GM18909 (cell line): ENCODE data around the gene NPFFR1.
A peak's percentile ranks its signal among the peaks of the same experiment; 100 is the strongest.
"Not testable (repeated sequence)": the region's sequence is repeated elsewhere in the genome, so short reads cannot be mapped to it uniquely, and the experiment has no call there.

Source experiments
- ATAC-seq: cut with Tn5 transposase; IDR thresholded peaks from one replicate; pipeline ENCODE4 v1.9.1; 2021; ENCODE audit warnings: mild to moderate bottlenecking; ENCODE audit not compliant: unreplicated experiment, poor library complexity

Gene NPFFR1

DNA sequence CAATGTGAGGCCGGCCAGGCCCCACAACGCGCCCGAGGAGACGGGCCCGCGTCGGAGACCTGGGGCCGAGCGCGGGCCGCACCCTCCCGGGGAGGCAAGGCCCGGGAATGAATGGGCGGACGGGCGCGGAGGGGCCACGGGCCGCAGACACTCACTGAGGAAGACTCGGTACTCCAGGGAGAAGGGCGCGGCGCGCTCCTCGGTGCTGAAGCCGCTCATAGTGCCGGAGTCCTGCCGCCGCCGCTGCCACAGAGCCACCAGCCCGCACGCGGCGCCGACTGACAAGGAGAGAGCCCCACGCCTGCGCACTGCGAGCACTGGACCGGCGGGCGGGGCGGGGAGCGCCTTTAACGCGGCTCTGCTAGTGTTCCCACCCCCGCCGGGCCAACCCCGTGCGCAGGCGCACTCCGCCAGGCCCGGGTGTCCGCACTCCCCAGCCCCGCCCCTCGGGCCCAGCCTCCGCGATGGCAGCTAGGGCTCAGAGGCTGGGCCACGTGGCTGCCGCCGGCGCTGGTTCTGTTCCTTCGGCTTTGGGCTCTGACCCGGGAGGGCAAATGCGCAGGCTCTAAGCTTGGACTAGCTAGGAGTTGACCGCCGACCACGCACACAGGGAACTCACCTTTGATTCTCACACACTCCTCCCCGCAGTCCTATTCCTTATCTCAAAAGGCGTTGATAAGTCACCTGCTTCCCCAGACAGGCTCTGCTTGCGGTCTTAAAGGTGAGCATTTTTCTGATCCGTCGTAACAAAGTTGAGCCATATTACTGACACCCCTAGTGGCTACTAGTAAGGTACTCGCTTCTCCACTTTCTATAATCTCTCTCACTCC, 50.5 kb downstream of the NPFFR1 start, which contains the start of gene PPA1:
Gene PPA1, minus strand, starts transcription at position 321 of the 830 bp plus-strand sequence. Its CDS starts 102 bp downstream, at position 219.
- ATAC-seq: peak; percentile 90

DNA sequence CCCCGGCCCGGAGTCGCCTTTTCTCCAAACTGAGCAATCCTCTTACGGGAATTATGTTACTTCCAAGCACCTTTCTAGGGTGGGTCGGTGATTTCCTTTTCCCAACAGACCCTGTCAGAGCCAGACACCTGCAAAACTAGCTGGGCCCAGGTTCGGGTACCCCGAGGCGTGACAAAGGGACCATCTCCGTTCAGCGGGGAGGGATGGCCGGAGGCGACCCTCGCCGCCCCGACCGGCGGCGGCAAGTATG, 51.0 kb downstream of the NPFFR1 start:
- no peak for ATAC-seq

- no peak for ATAC-seq
These were observed 51.5 kb downstream of the NPFFR1 start for GRCh38 chr10:70232155-70232858.

- no peak for ATAC-seq
These were observed 55.3 kb downstream of the NPFFR1 start for GRCh38 chr10:70228491-70228890.

- no peak for ATAC-seq
These were observed 56.1 kb downstream of the NPFFR1 start for GRCh38 chr10:70227548-70228320.

GRCh38 chr10:70223728-70224127, 60.1 kb downstream of the NPFFR1 start:
- no peak for ATAC-seq

DNA sequence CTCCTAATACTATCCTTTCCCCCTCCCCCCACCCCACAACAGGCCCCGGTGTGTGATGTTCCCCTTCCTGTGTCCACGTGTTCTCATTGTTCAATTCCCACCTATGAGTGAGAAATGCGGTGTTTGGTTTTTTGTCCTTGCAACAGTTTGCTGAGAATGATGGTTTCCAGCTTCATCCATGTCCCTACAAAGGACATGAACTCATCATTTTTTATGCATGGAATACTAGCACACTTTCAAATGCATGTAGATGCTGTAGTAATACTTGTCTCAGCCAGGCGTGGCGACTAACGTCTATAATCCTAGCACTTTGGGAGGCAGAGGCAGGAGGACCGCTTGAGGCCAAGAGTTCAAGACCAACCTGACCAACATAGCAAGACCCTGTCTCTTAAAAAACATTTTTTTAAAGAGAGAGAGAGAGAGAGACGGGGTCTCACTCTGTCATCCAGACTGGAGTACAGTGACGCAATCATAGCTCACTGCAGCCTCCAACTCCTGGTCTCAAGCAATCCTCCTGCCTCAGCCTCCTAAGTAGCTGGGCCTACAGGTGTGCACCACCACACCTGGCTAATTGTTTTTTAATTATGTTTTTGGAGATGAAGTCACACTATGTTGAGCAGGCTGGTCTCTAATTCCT, 60.9 kb downstream of the NPFFR1 start:
- not testable (repeated sequence) for ATAC-seq

GRCh38 chr10:70222340-70222794, 61.4 kb downstream of the NPFFR1 start:
- ATAC-seq: no peak

- no peak for ATAC-seq
These were observed 62.8 kb downstream of the NPFFR1 start for GRCh38 chr10:70221030-70221429.

- no peak for ATAC-seq
These were observed 70.9 kb downstream of the NPFFR1 start for GRCh38 chr10:70212879-70213278.

- no peak for ATAC-seq
These were observed 71.5 kb downstream of the NPFFR1 start for GRCh38 chr10:70212277-70212676.

DNA sequence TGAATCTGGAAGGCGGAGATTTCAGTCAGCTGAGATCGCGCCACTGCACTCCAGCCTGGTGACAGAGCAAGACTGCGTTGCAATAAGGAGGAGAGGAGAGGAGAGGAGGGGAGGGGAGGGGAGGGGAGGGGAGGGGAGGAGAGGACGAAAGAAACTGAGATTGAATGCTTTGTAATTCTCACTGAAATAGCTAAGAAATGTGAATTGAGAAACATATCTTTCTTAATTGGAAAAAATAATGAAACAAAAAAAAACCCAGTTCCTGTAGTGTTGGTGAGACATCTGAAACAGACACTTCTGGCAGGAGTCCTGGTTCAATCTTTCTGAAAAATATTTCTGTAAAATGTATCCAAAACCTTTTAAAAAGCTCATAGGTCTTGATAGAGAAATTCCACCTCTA, 77.0 kb downstream of the NPFFR1 start:
- no peak for ATAC-seq

DNA sequence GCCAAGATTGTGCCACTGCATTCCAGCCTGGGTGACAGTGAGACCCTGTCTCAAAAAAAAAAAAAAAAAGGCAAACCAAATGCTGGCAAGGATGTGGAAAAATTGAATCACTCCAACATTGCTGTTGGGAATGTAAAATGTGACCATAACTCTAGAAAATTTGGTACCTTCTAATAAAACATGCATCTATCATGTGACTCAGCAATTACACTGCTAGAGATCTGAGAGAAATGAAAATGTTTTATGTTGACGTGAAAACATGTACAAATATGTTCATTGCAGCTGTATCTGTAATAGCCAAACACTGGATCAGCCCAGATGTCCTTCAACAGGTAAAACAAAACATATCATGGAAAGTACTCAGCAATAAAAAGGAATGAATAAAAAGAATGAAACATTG, 82.7 kb downstream of the NPFFR1 start:
- no peak for ATAC-seq

DNA sequence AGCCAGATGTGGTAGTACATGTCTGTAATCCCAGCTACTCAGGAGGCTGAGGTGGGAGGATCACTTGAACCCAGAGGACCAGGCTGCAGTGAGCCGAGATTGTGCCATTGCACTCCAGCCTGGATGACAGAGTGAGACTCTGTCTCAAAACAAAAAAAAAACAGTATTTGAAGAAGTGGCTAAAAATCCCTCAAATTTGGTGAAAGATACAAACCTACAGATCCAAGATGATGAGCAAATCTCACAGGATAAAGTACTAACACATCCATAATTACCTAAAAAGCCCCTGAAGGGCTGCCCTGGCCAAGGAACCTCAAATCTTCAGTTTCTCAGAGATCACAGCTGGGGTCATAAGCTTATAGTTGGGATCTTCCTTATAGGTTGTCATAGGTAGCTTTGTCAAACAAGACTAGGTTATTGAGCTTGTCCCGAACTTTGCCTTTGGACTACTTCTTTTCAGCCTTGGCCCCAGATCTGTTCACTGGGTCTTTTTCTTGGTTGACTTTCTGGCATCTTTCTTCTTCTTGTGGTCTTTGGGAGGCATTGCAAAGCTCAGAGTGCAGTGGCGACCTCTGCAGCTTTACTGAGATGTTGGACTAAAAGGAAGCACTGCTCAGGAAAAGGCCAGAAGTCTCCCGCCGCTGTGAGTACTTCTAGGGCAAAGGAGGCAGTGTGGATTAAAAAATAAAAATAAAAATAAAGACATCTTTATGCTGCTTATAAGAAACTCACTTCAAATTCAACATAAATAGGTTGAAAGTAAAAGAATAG, 84.9 kb downstream of the NPFFR1 start:
- no peak for ATAC-seq
